ENCODE data around the gene TMEM184B.

DNA sequence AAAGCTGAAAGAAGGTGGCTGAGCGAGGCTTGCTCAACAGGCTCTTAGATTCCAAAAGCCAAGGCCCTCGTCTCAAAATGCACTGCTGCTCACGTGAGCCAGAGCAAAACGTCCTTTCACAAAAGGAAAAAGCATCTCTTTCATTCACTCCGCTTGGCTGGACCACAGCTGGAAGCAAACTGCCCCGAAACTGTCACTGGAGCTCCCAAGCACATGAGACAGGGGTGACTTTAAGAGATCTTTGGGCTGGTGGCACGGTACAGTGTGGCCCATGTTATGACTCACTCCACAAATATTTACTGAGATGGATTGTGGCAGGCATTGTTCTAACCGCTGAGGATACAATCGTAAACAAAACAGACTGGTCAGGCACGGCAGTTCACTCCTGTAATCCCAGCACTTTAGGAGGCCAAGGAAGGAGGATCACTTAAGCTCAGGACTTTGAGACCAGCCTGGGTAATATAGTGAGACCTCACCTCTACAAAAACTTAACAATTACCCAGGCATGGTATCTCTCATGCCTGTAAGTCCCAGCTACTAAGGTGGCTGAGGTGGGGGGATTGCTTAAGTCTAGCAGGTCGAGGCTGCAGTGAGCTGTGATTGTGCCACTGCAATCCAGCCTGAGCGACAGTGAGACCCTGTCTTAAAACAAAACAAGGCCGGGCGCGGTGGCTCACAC lies 94.7 kb downstream of the TMEM184B start:
- TF ChIP-seq, protein P1, sequence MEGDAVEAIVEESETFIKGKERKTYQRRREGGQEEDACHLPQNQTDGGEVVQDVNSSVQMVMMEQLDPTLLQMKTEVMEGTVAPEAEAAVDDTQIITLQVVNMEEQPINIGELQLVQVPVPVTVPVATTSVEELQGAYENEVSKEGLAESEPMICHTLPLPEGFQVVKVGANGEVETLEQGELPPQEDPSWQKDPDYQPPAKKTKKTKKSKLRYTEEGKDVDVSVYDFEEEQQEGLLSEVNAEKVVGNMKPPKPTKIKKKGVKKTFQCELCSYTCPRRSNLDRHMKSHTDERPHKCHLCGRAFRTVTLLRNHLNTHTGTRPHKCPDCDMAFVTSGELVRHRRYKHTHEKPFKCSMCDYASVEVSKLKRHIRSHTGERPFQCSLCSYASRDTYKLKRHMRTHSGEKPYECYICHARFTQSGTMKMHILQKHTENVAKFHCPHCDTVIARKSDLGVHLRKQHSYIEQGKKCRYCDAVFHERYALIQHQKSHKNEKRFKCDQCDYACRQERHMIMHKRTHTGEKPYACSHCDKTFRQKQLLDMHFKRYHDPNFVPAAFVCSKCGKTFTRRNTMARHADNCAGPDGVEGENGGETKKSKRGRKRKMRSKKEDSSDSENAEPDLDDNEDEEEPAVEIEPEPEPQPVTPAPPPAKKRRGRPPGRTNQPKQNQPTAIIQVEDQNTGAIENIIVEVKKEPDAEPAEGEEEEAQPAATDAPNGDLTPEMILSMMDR (IDR thresholded peaks at IDR 0.05), result no peak
- TF ChIP-seq POLR2AphosphoS5 (IDR thresholded peaks at IDR 0.05; ENCODE audit: low read depth, low read length) (peak; percentile 54; the same call in 1 of the 2 replicates), SIN3A (IDR thresholded peaks at IDR 0.05; ENCODE audit: borderline replicate concordance, insufficient read depth, low read depth, low read length) (0 out of 2 replicates have a peak, but pooled peaks have one; percentile 25), TCF7L2 (IDR thresholded peaks at IDR 0.05; ENCODE audit: low read depth, low read length) (peak; percentile 77)

All from Panc1 (cell line).